ENCODE measurements around the gene IPO5. TPM values are rescaled to one million over a fixed set of nuclear protein-coding genes. Genes with fewer than 3 reads are reported as not detected.

Gene IPO5
- total RNA-seq, 1 donor from 2014 or later = 727 TPM

GRCh38 chr13:98071316-98071715 lies 117.8 kb downstream of the IPO5 start:
- no peaks in the 10 kb centered on the region for H4K20me1 ChIP-seq (ENCODE audit: low read depth)
- no peaks in the 10 kb centered on the region for H3K36me3 Mint-ChIP-seq
- H3K36me3 ChIP-seq = no peaks in the 10 kb centered on the region
- no peaks in the 10 kb centered on the region for H3K4me1 Mint-ChIP-seq
- H3K4me3 Mint-ChIP-seq = no peak overlapping the region
- H3K9me3 Mint-ChIP-seq = peaks cover 3% of the 10 kb centered on the region
- H3K27me3 ChIP-seq = no peaks in the 10 kb centered on the region
- no peak overlapping the region for H3K27ac Mint-ChIP-seq
- no peak overlapping the region for H3K4me3 ChIP-seq
- TF ChIP-seq EZH2 (IDR thresholded peaks at IDR 0.05) = no peak
- no peak for TF ChIP-seq CTCF (IDR thresholded peaks at IDR 0.05)
- no peak for TF ChIP-seq EZH2phosphoT487 (IDR thresholded peaks at IDR 0.05)
- no peak overlapping the region for H3K9ac ChIP-seq
- H3F3A ChIP-seq (ENCODE audit: low read depth) = no peaks in the 10 kb centered on the region
- no peaks in the 10 kb centered on the region for H3K27me3 Mint-ChIP-seq (ENCODE audit: insufficient read depth, low read depth)
- H3K79me2 ChIP-seq (ENCODE audit: low read depth) = no peaks in the 10 kb centered on the region
- no peak overlapping the region for H3K4me2 ChIP-seq
- no peak for DNase-seq (ENCODE audit: low spot score)
- H3K27ac ChIP-seq = no peak overlapping the region
- no peaks in the 10 kb centered on the region for H3K4me1 ChIP-seq
- H3K9me3 ChIP-seq (ENCODE audit: low read depth) = no peaks in the 10 kb centered on the region
- H2AFZ ChIP-seq (replicated peaks) = no peak overlapping the region

GRCh38 chr13:98072476-98072875 lies 119.0 kb downstream of the IPO5 start:
- Mint-ChIP-seq H3K36me3 (no peaks in the 10 kb centered on the region), H3K27me3 (ENCODE audit: insufficient read depth, low read depth) (peaks cover 2% of the 10 kb centered on the region), H3K4me1 (no peaks in the 10 kb centered on the region), H3K9me3 (no peaks in the 10 kb centered on the region), H3K4me3 (no peak overlapping the region), H3K27ac (no peak overlapping the region)
- H3K9ac ChIP-seq = no peak overlapping the region
- H3K4me2 ChIP-seq = no peak overlapping the region
- no peak overlapping the region for H3K4me3 ChIP-seq
- H3K4me1 ChIP-seq = no peaks in the 10 kb centered on the region
- no peaks in the 10 kb centered on the region for H3K9me3 ChIP-seq (ENCODE audit: low read depth)
- no peaks in the 10 kb centered on the region for H4K20me1 ChIP-seq (ENCODE audit: low read depth)
- H3F3A ChIP-seq (ENCODE audit: low read depth) = no peaks in the 10 kb centered on the region
- no peaks in the 10 kb centered on the region for H3K27me3 ChIP-seq
- TF ChIP-seq CTCF (IDR thresholded peaks at IDR 0.05) = no peak
- TF ChIP-seq EZH2phosphoT487 (IDR thresholded peaks at IDR 0.05) = no peak
- no peak for TF ChIP-seq EZH2 (IDR thresholded peaks at IDR 0.05)
- no peaks in the 10 kb centered on the region for H3K79me2 ChIP-seq (ENCODE audit: low read depth)
- no peak overlapping the region for H2AFZ ChIP-seq (replicated peaks)
- H3K36me3 ChIP-seq = no peaks in the 10 kb centered on the region
- no peak overlapping the region for H3K27ac ChIP-seq
- no peak for DNase-seq (ENCODE audit: low spot score)

Small RNA genes lying within 50 kb of the gene (small RNA-seq; reads per million reads assigned to genes)
- gene FTLP8 = not detected

Other genes starting within 250 kb of the IPO5 start
- 52.9 and 78.0 TPM in 2 replicates for gene FARP1, start 189.4 kb downstream of the IPO5 start, total RNA-seq (ENCODE audit: low replicate concordance)
- gene RNF113B, start 223.6 kb downstream of the IPO5 start, total RNA-seq (ENCODE audit: low replicate concordance) = not detected in 2 replicates

Data from neural progenitor cell (in vitro differentiated cells).